ENCODE results near the gene SPTSSA.

Gene SPTSSA

DNA sequence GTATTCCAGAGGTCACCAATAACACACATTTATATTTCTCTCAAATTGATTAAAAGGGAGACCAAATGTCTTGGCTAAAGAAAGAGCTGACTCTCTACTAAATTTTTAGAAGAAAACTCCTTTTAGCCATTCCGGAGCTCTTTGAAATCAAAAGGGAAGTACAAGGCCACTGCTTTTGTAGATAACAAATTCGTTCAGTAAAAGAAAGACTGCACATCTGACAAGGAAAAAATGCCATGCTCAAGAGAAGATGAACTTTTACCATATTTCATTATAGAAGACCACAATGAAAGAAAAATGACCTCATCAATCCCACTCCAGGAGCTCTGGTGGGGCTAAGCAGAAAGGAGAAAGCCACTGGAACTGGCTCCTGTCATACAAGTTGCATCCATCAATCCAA lies 57.6 kb downstream of the SPTSSA start:
- Histone ChIP-seq H4K20me1 (ENCODE audit: insufficient read depth, low read length) (no peaks in the 10 kb centered on the region), H3K9me2 (replicated peaks; ENCODE audit: insufficient read depth, low read length) (no peaks in the 10 kb centered on the region), H3K9ac (ENCODE audit: low read length) (no peak overlapping the region), H3F3A (ENCODE audit: insufficient read depth, low read length) (no peaks in the 10 kb centered on the region), H3K79me2 (ENCODE audit: low read length) (no peaks in the 10 kb centered on the region), H3K27me3 (replicated peaks; ENCODE audit: insufficient read depth, low read length) (no peaks in the 10 kb centered on the region), H3K9me3 (replicated peaks; ENCODE audit: insufficient read depth, low read length) (no peaks in the 10 kb centered on the region), H3K4me1 (ENCODE audit: low read length) (no peaks in the 10 kb centered on the region), H3K4me3 (ENCODE audit: low read length) (no peak overlapping the region), H3K27ac (ENCODE audit: low read length) (no peak overlapping the region), H2AFZ (ENCODE audit: low read length) (no peak overlapping the region), H3K36me3 (replicated peaks; ENCODE audit: insufficient read depth, low read length) (no peaks in the 10 kb centered on the region), H3K4me2 (ENCODE audit: low read depth, low read length) (no peak overlapping the region)
- no peak for DNase-seq
- no peak for TF ChIP-seq EZH2phosphoT487 (IDR thresholded peaks at IDR 0.05; ENCODE audit: low read length)
- no peak for TF ChIP-seq EZH2 (optimal IDR thresholded peaks at IDR 0.05; ENCODE audit: low read depth, low read length)
- TF ChIP-seq CTCF (IDR thresholded peaks at IDR 0.05; ENCODE audit: low read length): no peak

GRCh38 chr14:34403646-34404045 lies 58.4 kb downstream of the SPTSSA start:
- TF ChIP-seq CTCF (IDR thresholded peaks at IDR 0.05; ENCODE audit: low read length) (no peak), EZH2phosphoT487 (IDR thresholded peaks at IDR 0.05; ENCODE audit: low read length) (no peak), EZH2 (optimal IDR thresholded peaks at IDR 0.05; ENCODE audit: low read depth, low read length) (no peak)
- Histone ChIP-seq H3K9ac (ENCODE audit: low read length) (no peak overlapping the region), H4K20me1 (ENCODE audit: insufficient read depth, low read length) (no peaks in the 10 kb centered on the region), H3K4me2 (ENCODE audit: low read depth, low read length) (no peak overlapping the region), H3K27ac (ENCODE audit: low read length) (no peak overlapping the region), H3K79me2 (ENCODE audit: low read length) (no peaks in the 10 kb centered on the region), H3K4me1 (ENCODE audit: low read length) (no peaks in the 10 kb centered on the region), H3K36me3 (replicated peaks; ENCODE audit: insufficient read depth, low read length) (no peaks in the 10 kb centered on the region), H2AFZ (ENCODE audit: low read length) (no peak overlapping the region), H3K9me3 (replicated peaks; ENCODE audit: insufficient read depth, low read length) (no peaks in the 10 kb centered on the region), H3K27me3 (replicated peaks; ENCODE audit: insufficient read depth, low read length) (no peaks in the 10 kb centered on the region), H3K9me2 (replicated peaks; ENCODE audit: insufficient read depth, low read length) (no peaks in the 10 kb centered on the region), H3K4me3 (ENCODE audit: low read length) (no peak overlapping the region), H3F3A (ENCODE audit: insufficient read depth, low read length) (no peaks in the 10 kb centered on the region)
- DNase-seq: no peak

DNA sequence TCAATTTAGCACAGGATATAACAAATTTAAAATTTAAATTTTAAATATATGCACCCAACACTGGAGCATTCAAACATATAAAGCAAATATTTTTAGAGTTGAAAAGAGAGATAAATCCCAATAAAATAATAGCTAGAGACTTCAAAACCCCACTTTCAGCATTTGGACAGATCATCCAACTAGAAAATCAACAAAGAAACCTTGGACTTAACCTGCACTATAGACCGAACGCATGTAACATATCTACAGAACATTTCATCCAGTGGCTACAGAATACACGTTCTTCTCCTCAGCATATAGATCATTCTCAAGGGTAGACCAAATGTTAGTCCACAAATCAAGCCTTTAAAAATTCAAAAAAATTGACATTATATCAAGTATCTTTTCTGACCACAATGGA lies 64.0 kb downstream of the SPTSSA start:
- no peak for DNase-seq
- Histone ChIP-seq H3K4me1 (ENCODE audit: low read length) (no peaks in the 10 kb centered on the region), H3K9me2 (replicated peaks; ENCODE audit: insufficient read depth, low read length) (no peaks in the 10 kb centered on the region), H3K36me3 (replicated peaks; ENCODE audit: insufficient read depth, low read length) (no peaks in the 10 kb centered on the region), H3K4me2 (ENCODE audit: low read depth, low read length) (no peak overlapping the region), H3K27me3 (replicated peaks; ENCODE audit: insufficient read depth, low read length) (no peaks in the 10 kb centered on the region), H2AFZ (ENCODE audit: low read length) (no peak overlapping the region), H3F3A (ENCODE audit: insufficient read depth, low read length) (no peaks in the 10 kb centered on the region), H4K20me1 (ENCODE audit: insufficient read depth, low read length) (no peaks in the 10 kb centered on the region), H3K27ac (ENCODE audit: low read length) (no peak overlapping the region), H3K4me3 (ENCODE audit: low read length) (no peak overlapping the region), H3K9ac (ENCODE audit: low read length) (no peak overlapping the region), H3K9me3 (replicated peaks; ENCODE audit: insufficient read depth, low read length) (no peaks in the 10 kb centered on the region), H3K79me2 (ENCODE audit: low read length) (no peaks in the 10 kb centered on the region)
- TF ChIP-seq CTCF (IDR thresholded peaks at IDR 0.05; ENCODE audit: low read length) (no peak), EZH2 (optimal IDR thresholded peaks at IDR 0.05; ENCODE audit: low read depth, low read length) (no peak), EZH2phosphoT487 (IDR thresholded peaks at IDR 0.05; ENCODE audit: low read length) (no peak)

Measured in MM.1S (cell line).